Activated CD4-positive, alpha-beta T cell treated with anti-CD3 and anti-CD28 coated beads, Interleukin-10, Interleukin-2, amounts not matched to agents 100 ng/mL and 50 ng/mL, durations not matched to agents 16 hours and 8 hours (primary cell): Measurements from ENCODE around the gene KEL.

Source experiments
- DNase-seq: peaks from one replicate; pipeline ENCODE4 v3.0.0-alpha.2; 2020

Gene KEL

DNA sequence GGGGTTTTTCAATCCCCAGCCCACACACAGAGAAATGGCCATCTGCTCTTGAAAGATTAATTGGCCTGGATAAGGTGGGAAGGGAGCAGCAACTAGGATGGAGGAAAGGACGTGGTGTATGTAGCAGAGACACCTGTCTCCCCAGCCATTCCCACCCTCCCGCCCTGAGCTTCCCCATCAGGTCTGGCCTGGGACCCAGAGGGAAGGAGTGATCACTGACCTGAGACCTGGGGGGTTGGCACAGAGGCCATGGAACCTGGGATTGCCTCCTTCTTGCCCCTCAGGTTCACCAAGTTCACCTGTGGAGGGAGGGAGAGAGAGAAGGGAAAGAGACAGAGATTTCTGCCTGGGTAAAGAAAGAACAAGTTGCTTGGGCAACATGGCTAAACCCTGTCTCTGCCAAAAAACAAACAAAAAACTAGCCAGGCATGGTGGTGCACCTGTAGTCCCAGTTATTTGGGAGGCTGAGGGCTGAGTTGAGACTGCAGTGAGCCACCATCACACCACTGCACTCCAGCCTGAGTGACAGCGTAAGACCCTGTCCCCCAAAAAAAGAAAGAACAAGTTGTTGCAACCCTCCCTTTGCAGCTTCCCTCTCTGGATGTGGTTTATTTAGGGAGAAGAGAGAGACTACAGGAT is 65.3 kb downstream of the KEL start:
- DNase-seq, result no peak

GRCh38 chr7:142896151-142896550 is 66.0 kb downstream of the KEL start:
- DNase-seq, result no peak

DNA sequence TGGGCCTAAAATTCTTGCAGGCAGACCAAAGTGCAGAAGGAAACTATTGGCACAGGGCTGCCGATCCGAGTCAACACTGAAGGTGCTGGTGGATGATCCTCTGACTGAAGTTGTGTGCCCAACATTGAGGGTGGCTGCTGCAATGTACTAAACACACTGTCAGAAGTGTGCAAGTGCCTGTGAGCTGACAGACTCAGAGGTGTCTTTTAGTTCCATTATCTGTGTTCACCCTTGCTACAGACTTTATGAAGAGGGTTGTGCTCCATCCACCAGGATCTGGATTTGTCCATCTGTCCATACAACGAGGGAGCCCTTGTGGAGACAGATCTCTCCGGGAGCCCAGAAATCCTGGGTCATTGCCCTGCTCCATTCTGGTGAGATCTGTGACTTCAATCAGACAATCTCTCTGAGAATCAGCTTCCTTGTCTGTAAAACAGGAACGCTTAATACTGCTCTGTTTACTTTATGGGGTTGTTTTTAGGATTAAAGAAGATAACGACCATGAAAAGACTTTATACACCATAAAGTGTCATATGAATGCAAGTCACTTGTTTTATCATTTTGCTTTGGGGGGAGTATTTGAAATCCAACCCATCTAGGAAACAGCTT is 67.1 kb downstream of the KEL start:
- no peak for DNase-seq

DNA sequence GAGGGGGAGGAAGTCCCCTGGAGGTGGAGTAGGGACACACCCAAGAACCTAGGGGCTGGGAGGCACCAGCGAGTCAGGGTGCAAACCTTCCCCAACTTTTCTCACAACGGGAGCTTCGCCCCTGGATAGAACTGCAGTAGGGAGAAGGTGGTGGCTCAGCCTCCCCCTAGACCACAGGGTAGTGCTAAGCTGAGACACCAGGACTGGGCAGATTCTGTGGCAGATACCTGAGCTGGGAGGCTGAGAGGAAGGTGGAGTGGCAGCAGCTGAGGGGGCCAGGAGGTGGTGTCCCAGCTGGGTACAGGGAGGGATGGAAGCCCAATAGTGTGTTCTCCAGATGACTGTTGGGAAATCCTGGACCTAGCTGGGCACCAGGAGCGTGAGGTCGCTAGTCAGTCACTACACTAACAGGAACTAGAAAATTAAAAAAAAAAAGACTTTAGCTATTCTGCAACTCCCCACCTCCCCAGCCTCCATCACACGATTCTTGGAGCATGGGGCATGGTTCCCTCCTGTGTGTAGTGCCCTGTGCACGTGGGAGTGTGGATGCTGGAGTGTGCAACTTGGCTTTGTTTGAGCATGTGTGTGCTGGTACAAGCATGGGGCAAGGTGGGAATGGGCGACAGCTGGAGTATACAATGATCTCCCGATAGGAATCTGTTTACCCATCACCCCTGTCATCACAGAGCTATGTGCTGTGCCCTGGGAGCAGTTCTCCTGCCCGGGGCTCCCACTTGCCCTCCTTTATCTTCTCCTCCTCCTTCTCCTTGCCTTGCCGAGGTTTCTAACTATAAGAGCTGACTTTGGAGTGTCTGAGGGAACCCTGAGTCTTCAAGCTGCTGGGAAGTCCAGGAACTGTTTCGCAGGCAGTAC is 67.8 kb downstream of the KEL start:
- no peak for DNase-seq

DNA sequence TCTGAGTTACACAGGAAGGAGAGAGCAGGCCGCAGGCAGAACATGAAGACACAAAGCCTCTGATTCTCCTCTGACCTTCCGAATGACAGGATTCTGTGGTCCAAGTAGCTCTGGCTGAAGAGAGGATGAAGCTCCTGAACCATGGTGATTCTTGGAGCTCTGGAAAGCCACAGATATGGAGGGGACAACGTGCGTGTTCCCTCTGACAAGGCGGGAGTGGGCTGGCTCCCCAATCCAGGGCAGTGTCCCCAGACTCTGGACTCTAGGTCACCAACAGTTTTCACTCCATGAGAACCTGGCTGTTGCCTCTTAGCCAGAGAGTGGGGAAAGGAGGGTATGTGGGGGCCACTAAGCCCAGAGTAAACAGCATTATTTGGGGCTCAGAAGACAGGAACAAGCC is 69.2 kb downstream of the KEL start:
- DNase-seq, result no peak

DNA sequence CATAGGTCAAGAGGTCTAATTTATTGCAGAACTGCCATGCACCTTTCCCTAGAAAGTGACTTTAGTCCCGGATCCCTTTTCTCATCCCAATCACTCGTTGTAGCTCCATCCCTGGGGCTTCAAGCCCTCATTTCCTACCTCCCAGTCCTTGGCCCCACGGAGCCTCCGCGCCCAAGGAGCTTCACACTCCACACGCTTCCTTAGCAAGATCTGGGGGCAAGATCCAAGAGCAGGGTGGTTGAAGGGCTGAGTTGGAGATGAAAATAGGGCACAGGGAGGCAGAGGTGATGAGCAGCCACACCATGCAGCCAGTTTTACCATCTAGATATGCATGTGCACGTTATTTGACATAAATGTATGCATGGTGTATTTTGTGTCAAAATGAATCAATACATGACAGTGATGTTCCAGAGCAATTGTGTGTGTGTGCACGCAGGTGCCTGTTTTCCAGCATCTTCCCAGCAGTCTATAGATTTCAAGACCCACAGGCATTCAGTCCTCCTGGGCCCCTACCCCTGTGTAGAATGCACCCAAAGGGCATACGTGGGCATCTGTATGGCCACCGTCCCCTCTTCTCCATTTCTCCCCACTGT is 70.6 kb downstream of the KEL start:
- no peak for DNase-seq
